ENCODE data around the gene IRAK3.

Gene IRAK3

GRCh38 chr12:66164349-66164821 lies 24.6 kb upstream of the IRAK3 start:
- Histone ChIP-seq H4K91ac (ENCODE audit: low read depth, low read length, poor library complexity) (no peak overlapping the region), H3K23ac (ENCODE audit: low read depth, low read length, poor library complexity) (no peak overlapping the region), H2BK15ac (ENCODE audit: low read length) (no peak overlapping the region), H3K9ac (ENCODE audit: low read depth, low read length, poor library complexity) (no peak overlapping the region), H2BK12ac (ENCODE audit: low read length) (no peak overlapping the region), H3K36me3 (replicated peaks in 1 of 2; ENCODE audit: control insufficient read depth in 2 of 2, insufficient read depth in 2 of 2, low read length in 2 of 2) (peaks cover 0 to 3% of the 10 kb centered on the region in 2 donors), H3K27me3 (ENCODE audit: control insufficient read depth in 3 of 3, insufficient read depth in 3 of 3, low read depth in 1 of 3, low read length in 3 of 3) (no peaks in the 10 kb centered on the region), H3K27ac (replicated peaks; ENCODE audit: low read length) (no peak overlapping the region), H3K4ac (ENCODE audit: low read length) (no peak overlapping the region), H3K4me3 (ENCODE audit: low read length in 2 of 2) (no peak overlapping the region), H3K4me2 (ENCODE audit: insufficient read depth, low read length, poor library complexity, severe bottlenecking) (no peak overlapping the region), H3K79me1 (ENCODE audit: low read depth, low read length) (no peaks in the 10 kb centered on the region), H3K18ac (ENCODE audit: low read length) (no peak overlapping the region), H3K14ac (ENCODE audit: low read length) (no peak overlapping the region), H3K4me1 (ENCODE audit: control insufficient read depth in 2 of 2, insufficient read depth in 1 of 2, low read depth in 1 of 2, low read length in 2 of 2) (no peaks in the 10 kb centered on the region), H2BK5ac (ENCODE audit: low read length) (no peak overlapping the region), H2BK120ac (ENCODE audit: low read depth, low read length) (no peak overlapping the region), H3K9me3 (replicated peaks in 1 of 2; ENCODE audit: control insufficient read depth in 2 of 2, insufficient read depth in 1 of 2, low read depth in 1 of 2, low read length in 2 of 2) (peaks cover 2 to 23% of the 10 kb centered on the region in 2 donors), H4K8ac (ENCODE audit: low read depth, low read length) (no peak overlapping the region), H2AFZ (ENCODE audit: low read length) (no peak overlapping the region), H2AK5ac (ENCODE audit: low read depth, low read length) (no peak overlapping the region)
- no peak for DNase-seq (ENCODE audit: low spot score)
- WGBS, 2 donors (ENCODE audit: extremely low coverage in 2 of 2, insufficient read length in 2 of 2, insufficient replicate concordance in 1 of 2), result no CpG with 5 or more reads among the region's 3 CpGs

DNA sequence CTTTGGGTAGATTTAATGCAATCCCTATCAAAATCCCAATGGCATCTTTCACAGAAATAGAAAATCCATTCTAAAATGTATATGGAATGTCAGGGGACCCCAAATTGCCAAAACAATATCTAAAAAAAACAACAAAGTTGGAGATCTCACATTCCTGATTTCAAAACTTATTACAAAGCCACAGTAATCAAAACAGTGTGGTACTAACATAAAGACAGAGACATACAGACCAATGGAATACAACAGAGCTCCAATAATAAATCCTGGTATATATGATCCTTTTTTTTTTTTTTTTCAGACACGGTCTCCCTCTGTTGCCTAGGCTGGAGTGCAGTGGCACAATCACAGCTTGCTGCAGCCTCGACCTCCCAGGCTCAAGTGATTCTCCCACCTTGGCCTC lies 23.9 kb upstream of the IRAK3 start:
- no peaks in the 10 kb centered on the region for H3K36me3 ChIP-seq (replicated peaks in 1 of 2; ENCODE audit: control insufficient read depth in 2 of 2, insufficient read depth in 2 of 2, low read length in 2 of 2)
- H3K9me3 ChIP-seq (replicated peaks in 1 of 2; ENCODE audit: control insufficient read depth in 2 of 2, insufficient read depth in 1 of 2, low read depth in 1 of 2, low read length in 2 of 2), result peaks cover 0 to 23% of the 10 kb centered on the region in 2 donors
- no peak overlapping the region for H4K91ac ChIP-seq (ENCODE audit: low read depth, low read length, poor library complexity)
- no peak overlapping the region for H2BK15ac ChIP-seq (ENCODE audit: low read length)
- no peaks in the 10 kb centered on the region for H3K79me1 ChIP-seq (ENCODE audit: low read depth, low read length)
- H2BK12ac ChIP-seq (ENCODE audit: low read length), result no peak overlapping the region
- no peak for DNase-seq (ENCODE audit: low spot score)
- no peaks in the 10 kb centered on the region for H3K4me1 ChIP-seq (ENCODE audit: control insufficient read depth in 2 of 2, insufficient read depth in 1 of 2, low read depth in 1 of 2, low read length in 2 of 2)
- no peak overlapping the region for H2BK5ac ChIP-seq (ENCODE audit: low read length)
- no peak overlapping the region for H3K14ac ChIP-seq (ENCODE audit: low read length)
- no peak overlapping the region for H2AK5ac ChIP-seq (ENCODE audit: low read depth, low read length)
- no peak overlapping the region for H3K18ac ChIP-seq (ENCODE audit: low read length)
- no peak overlapping the region for H3K4me3 ChIP-seq (ENCODE audit: low read length in 2 of 2)
- H3K27me3 ChIP-seq (ENCODE audit: control insufficient read depth in 3 of 3, insufficient read depth in 3 of 3, low read depth in 1 of 3, low read length in 3 of 3), result no peaks in the 10 kb centered on the region
- no peak overlapping the region for H2BK120ac ChIP-seq (ENCODE audit: low read depth, low read length)
- WGBS, 2 donors (ENCODE audit: extremely low coverage in 2 of 2, insufficient read length in 2 of 2, insufficient replicate concordance in 1 of 2), result no CpG with 5 or more reads among the region's 2 CpGs
- H2AFZ ChIP-seq (ENCODE audit: low read length), result no peak overlapping the region
- no peak overlapping the region for H4K8ac ChIP-seq (ENCODE audit: low read depth, low read length)
- no peak overlapping the region for H3K4me2 ChIP-seq (ENCODE audit: insufficient read depth, low read length, poor library complexity, severe bottlenecking)
- H3K27ac ChIP-seq (replicated peaks; ENCODE audit: low read length), result no peak overlapping the region
- no peak overlapping the region for H3K4ac ChIP-seq (ENCODE audit: low read length)
- no peak overlapping the region for H3K9ac ChIP-seq (ENCODE audit: low read depth, low read length, poor library complexity)
- H3K23ac ChIP-seq (ENCODE audit: low read depth, low read length, poor library complexity), result no peak overlapping the region

GRCh38 chr12:66166561-66166960 lies 22.5 kb upstream of the IRAK3 start:
- no peak overlapping the region for H2AK5ac ChIP-seq (ENCODE audit: low read depth, low read length)
- H3K9me3 ChIP-seq (replicated peaks in 1 of 2; ENCODE audit: control insufficient read depth in 2 of 2, insufficient read depth in 1 of 2, low read depth in 1 of 2, low read length in 2 of 2), result peaks cover 0 to 23% of the 10 kb centered on the region in 2 donors
- H3K14ac ChIP-seq (ENCODE audit: low read length), result no peak overlapping the region
- H3K36me3 ChIP-seq (replicated peaks in 1 of 2; ENCODE audit: control insufficient read depth in 2 of 2, insufficient read depth in 2 of 2, low read length in 2 of 2), result no peaks in the 10 kb centered on the region
- no peak overlapping the region for H2BK5ac ChIP-seq (ENCODE audit: low read length)
- no peak overlapping the region for H3K23ac ChIP-seq (ENCODE audit: low read depth, low read length, poor library complexity)
- H3K9ac ChIP-seq (ENCODE audit: low read depth, low read length, poor library complexity), result no peak overlapping the region
- H2BK12ac ChIP-seq (ENCODE audit: low read length), result no peak overlapping the region
- H4K91ac ChIP-seq (ENCODE audit: low read depth, low read length, poor library complexity), result no peak overlapping the region
- DNase-seq (ENCODE audit: low spot score), result no peak
- no peak overlapping the region for H2AFZ ChIP-seq (ENCODE audit: low read length)
- H3K27ac ChIP-seq (replicated peaks; ENCODE audit: low read length), result no peak overlapping the region
- H3K4ac ChIP-seq (ENCODE audit: low read length), result no peak overlapping the region
- no peak overlapping the region for H3K4me3 ChIP-seq (ENCODE audit: low read length in 2 of 2)
- H2BK120ac ChIP-seq (ENCODE audit: low read depth, low read length), result no peak overlapping the region
- H3K4me2 ChIP-seq (ENCODE audit: insufficient read depth, low read length, poor library complexity, severe bottlenecking), result no peak overlapping the region
- H4K8ac ChIP-seq (ENCODE audit: low read depth, low read length), result no peak overlapping the region
- H3K18ac ChIP-seq (ENCODE audit: low read length), result no peak overlapping the region
- no peaks in the 10 kb centered on the region for H3K4me1 ChIP-seq (ENCODE audit: control insufficient read depth in 2 of 2, insufficient read depth in 1 of 2, low read depth in 1 of 2, low read length in 2 of 2)
- H2BK15ac ChIP-seq (ENCODE audit: low read length), result no peak overlapping the region
- no peaks in the 10 kb centered on the region for H3K27me3 ChIP-seq (ENCODE audit: control insufficient read depth in 3 of 3, insufficient read depth in 3 of 3, low read depth in 1 of 3, low read length in 3 of 3)
- no peaks in the 10 kb centered on the region for H3K79me1 ChIP-seq (ENCODE audit: low read depth, low read length)
- WGBS, 2 donors (ENCODE audit: extremely low coverage in 2 of 2, insufficient read length in 2 of 2, insufficient replicate concordance in 1 of 2), result no CpG with 5 or more reads among the region's 2 CpGs

- DNase-seq (ENCODE audit: low spot score), result no peak
- no peak overlapping the region for H2BK120ac ChIP-seq (ENCODE audit: low read depth, low read length)
- H2AK5ac ChIP-seq (ENCODE audit: low read depth, low read length), result no peak overlapping the region
- H3K27ac ChIP-seq (replicated peaks; ENCODE audit: low read length), result no peak overlapping the region
- H3K23ac ChIP-seq (ENCODE audit: low read depth, low read length, poor library complexity), result no peak overlapping the region
- no peak overlapping the region for H3K4me2 ChIP-seq (ENCODE audit: insufficient read depth, low read length, poor library complexity, severe bottlenecking)
- H2AFZ ChIP-seq (ENCODE audit: low read length), result no peak overlapping the region
- no peaks in the 10 kb centered on the region for H3K27me3 ChIP-seq (ENCODE audit: control insufficient read depth in 3 of 3, insufficient read depth in 3 of 3, low read depth in 1 of 3, low read length in 3 of 3)
- H3K18ac ChIP-seq (ENCODE audit: low read length), result no peak overlapping the region
- no peak overlapping the region for H4K8ac ChIP-seq (ENCODE audit: low read depth, low read length)
- H4K91ac ChIP-seq (ENCODE audit: low read depth, low read length, poor library complexity), result no peak overlapping the region
- H3K36me3 ChIP-seq (replicated peaks in 1 of 2; ENCODE audit: control insufficient read depth in 2 of 2, insufficient read depth in 2 of 2, low read length in 2 of 2), result no peaks in the 10 kb centered on the region
- no peaks in the 10 kb centered on the region for H3K79me1 ChIP-seq (ENCODE audit: low read depth, low read length)
- no peak overlapping the region for H2BK12ac ChIP-seq (ENCODE audit: low read length)
- H3K4me3 ChIP-seq (ENCODE audit: low read length in 2 of 2), result peak overlapping the region in 1 of 2 donors; percentile 61
- no peak overlapping the region for H3K9ac ChIP-seq (ENCODE audit: low read depth, low read length, poor library complexity)
- no peak overlapping the region for H2BK5ac ChIP-seq (ENCODE audit: low read length)
- no peaks in the 10 kb centered on the region for H3K4me1 ChIP-seq (ENCODE audit: control insufficient read depth in 2 of 2, insufficient read depth in 1 of 2, low read depth in 1 of 2, low read length in 2 of 2)
- H2BK15ac ChIP-seq (ENCODE audit: low read length), result no peak overlapping the region
- H3K14ac ChIP-seq (ENCODE audit: low read length), result no peak overlapping the region
- no CpG with 5 or more reads among the region's 8 CpGs for WGBS, 2 donors (ENCODE audit: extremely low coverage in 2 of 2, insufficient read length in 2 of 2, insufficient replicate concordance in 1 of 2)
- peaks cover 0 to 28% of the 10 kb centered on the region in 2 donors for H3K9me3 ChIP-seq (replicated peaks in 1 of 2; ENCODE audit: control insufficient read depth in 2 of 2, insufficient read depth in 1 of 2, low read depth in 1 of 2, low read length in 2 of 2)
- no peak overlapping the region for H3K4ac ChIP-seq (ENCODE audit: low read length)
Observed at GRCh38 chr12:66168410-66168809, 20.6 kb upstream of the IRAK3 start.

Data from neuronal stem cell (in vitro differentiated cells).